WI38 (cell line): Measurements from ENCODE around the gene CD96.
A peak's percentile ranks its signal among the peaks of the same experiment; 100 is the strongest.

Experiments used
- H3K4me3 ChIP-seq: 2 replicates; pipeline ENCODE4 v1.5.1; 2011; ENCODE audit warnings: low read depth, mild to moderate bottlenecking, control low read depth, low read length
- CTCF ChIP-seq: IDR thresholded peaks from 2 replicates; pipeline ENCODE4 v1.5.1; 2012; ENCODE audit warnings: low read depth, mild to moderate bottlenecking, control low read depth, low read length

Gene CD96

GRCh38 chr3:111577798-111578685, 36.0 kb downstream of the CD96 start:
- peak; percentile 53; the same call in 1 of the 2 replicates for TF ChIP-seq CTCF
- no peak overlapping the region for H3K4me3 ChIP-seq

DNA sequence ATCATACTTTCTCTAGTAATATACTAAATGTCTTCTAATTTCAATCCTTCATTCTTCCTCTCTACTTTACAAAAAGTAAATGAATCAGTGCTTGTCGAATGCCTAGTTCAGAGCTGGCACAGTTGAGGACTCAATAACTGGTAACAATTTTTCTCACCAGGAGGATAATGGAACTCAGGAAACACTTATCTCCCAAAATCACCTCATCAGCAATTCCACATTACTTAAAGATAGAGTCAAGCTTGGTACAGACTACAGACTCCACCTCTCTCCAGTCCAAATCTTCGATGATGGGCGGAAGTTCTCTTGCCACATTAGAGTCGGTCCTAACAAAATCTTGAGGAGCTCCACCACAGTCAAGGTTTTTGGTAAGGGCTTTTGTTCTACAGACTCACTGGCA, 36.9 kb downstream of the CD96 start:
- TF ChIP-seq CTCF: no peak
- no peak overlapping the region for H3K4me3 ChIP-seq

DNA sequence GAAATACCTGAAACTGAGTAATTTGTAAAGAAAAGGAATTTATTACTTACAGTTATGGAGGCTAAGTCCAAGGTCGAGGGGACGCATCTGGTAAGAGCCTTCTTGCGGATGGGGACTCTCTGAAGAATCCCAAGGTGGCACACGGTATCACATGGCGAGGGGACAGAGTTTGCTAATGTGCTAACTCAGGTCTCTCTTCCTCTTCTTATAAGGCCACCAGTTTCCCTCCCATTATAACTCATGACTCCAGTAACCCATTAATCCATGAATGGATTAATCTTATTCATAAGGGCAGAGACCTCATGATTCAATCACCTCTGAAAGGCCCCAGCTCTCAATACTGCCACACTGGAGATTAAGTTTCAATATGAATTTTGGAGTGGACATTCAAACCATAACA, 37.5 kb downstream of the CD96 start:
- TF ChIP-seq CTCF: no peak
- H3K4me3 ChIP-seq: no peak overlapping the region

DNA sequence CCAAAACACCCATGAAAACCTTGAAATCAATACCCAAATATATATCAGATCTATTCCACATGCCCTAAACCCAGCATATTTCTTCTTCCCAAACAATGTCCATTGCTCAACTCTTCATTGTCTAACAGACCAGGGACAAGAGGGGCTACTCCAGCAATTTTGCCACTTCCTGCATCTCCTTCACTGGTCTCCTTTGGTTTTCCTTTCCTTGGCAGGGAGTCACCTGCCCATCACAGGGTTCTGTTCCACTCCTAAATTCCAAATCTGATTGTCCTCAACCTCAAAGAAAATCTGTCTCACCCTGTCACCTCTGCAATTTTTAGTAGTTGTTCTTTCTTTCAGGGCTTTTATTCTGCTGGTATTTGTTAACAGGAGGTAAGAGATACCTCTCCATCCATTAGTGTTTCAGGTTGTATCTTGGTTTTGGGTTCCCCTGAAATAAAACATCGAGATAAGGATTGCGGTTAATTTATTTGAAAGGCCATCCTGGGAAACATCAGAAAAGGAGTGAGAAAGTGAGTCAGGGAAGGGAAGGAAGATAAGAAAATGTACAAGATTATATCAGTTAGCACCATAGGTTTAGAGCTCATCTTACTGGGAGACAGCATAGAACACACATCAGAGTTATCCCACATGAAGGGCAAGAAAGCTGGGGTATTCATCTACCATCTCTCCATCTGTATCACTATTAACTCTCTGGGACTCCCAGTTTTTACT, 39.6 kb downstream of the CD96 start:
- no peak for TF ChIP-seq CTCF
- H3K4me3 ChIP-seq: no peak overlapping the region

GRCh38 chr3:111582120-111582474, 40.1 kb downstream of the CD96 start:
- no peak for TF ChIP-seq CTCF
- no peak overlapping the region for H3K4me3 ChIP-seq

DNA sequence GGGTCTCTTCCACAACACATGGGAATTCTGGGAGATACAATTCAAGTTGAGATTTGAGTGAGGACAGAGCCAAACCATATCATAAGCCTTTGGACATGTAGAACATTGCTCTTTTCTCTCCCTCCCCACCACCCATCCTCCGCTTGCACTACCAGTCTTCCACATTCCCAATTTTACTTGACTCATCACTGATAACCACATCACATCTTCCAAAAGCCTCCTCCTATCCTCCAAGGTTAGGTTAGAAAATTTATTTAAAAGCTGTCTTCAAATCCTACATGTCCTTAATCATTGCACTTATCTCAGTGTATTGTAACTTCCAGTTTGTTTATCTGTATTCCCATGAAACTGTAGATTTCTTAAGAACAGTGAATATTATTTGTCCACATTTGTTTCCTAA, 42.7 kb downstream of the CD96 start:
- no peak for TF ChIP-seq CTCF
- H3K4me3 ChIP-seq: no peak overlapping the region

GRCh38 chr3:111585217-111585616, 43.2 kb downstream of the CD96 start:
- no peak overlapping the region for H3K4me3 ChIP-seq
- no peak for TF ChIP-seq CTCF
